Stimulated activated CD8-positive, alpha-beta memory T cell treated with anti-CD3 and anti-CD28 coated beads, Interleukin-2, amount 100 ng/mL, for 48 hours (primary cell): Measurements from ENCODE around the gene SLC38A6.
"Not testable (repeated sequence)": the region's sequence is repeated elsewhere in the genome, so short reads cannot be mapped to it uniquely, and the experiment has no call there.

Source experiments
- DNase-seq, 2 donors: peaks; one replicate each; pipeline ENCODE4 v3.0.0-alpha.2; 2020; ENCODE audit warnings: low read depth in 2 of 2

The SLC38A6 gene

GRCh38 chr14:61051051-61051450, 70.0 kb downstream of the SLC38A6 start:
- no peak for DNase-seq

GRCh38 chr14:61051621-61052020, 70.6 kb downstream of the SLC38A6 start:
- no peak for DNase-seq

GRCh38 chr14:61063461-61063860, 82.4 kb downstream of the SLC38A6 start:
- DNase-seq, result no peak

- no peak for DNase-seq
These were observed 83.2 kb downstream of the SLC38A6 start for GRCh38 chr14:61064210-61064609.

- DNase-seq, result no peak
These were observed 83.8 kb downstream of the SLC38A6 start for GRCh38 chr14:61064856-61065255.

GRCh38 chr14:61065656-61066055, 84.6 kb downstream of the SLC38A6 start:
- no peak for DNase-seq

GRCh38 chr14:61072442-61072841, 91.4 kb downstream of the SLC38A6 start:
- not testable (repeated sequence) for DNase-seq

GRCh38 chr14:61074852-61075251, 93.8 kb downstream of the SLC38A6 start:
- no peak for DNase-seq

- no peak for DNase-seq
These were observed 95.5 kb downstream of the SLC38A6 start for GRCh38 chr14:61076556-61076955.

GRCh38 chr14:61077437-61077836, 96.4 kb downstream of the SLC38A6 start:
- DNase-seq, result no peak

- no peak for DNase-seq
These were observed 97.1 kb downstream of the SLC38A6 start for GRCh38 chr14:61077951-61078720.

GRCh38 chr14:61080591-61081010, 99.6 kb downstream of the SLC38A6 start:
- no peak for DNase-seq

GRCh38 chr14:61088081-61088480, 107.0 kb downstream of the SLC38A6 start:
- DNase-seq, result no peak

- DNase-seq, result no peak
These were observed 108.2 kb downstream of the SLC38A6 start for GRCh38 chr14:61089126-61089750.

GRCh38 chr14:61090432-61091216, 109.6 kb downstream of the SLC38A6 start:
- DNase-seq, result no peak

- DNase-seq, result no peak
These were observed 110.7 kb downstream of the SLC38A6 start for GRCh38 chr14:61091657-61092273.

- not testable (repeated sequence) for DNase-seq
These were observed 117.1 kb downstream of the SLC38A6 start for GRCh38 chr14:61098096-61098495.

- no peak for DNase-seq
These were observed 117.7 kb downstream of the SLC38A6 start for GRCh38 chr14:61098721-61099120.

- no peak for DNase-seq
These were observed 118.3 kb downstream of the SLC38A6 start for GRCh38 chr14:61099216-61099835.

GRCh38 chr14:61101803-61102548, 120.9 kb downstream of the SLC38A6 start:
- DNase-seq, result no peak
